GM23338 (cell line): ENCODE data around the gene CENPP. TPM values are rescaled to one million over a fixed set of nuclear protein-coding genes. Genes with fewer than 3 reads are reported as not detected.

ENCODE experiments used
- ATAC-seq: fragments of 200-7000 bp; cut with Tn5 transposase; 3 replicates; pipeline ENCODE4 v1.9.1; 2020
- DNase-seq: peaks from one replicate; pipeline ENCODE4 v3.0.0-alpha.2; 2015; ENCODE audit warnings: low spot score
- H2AFZ ChIP-seq: fragments of 200-600 bp; sonication (generic); 2 replicates; pipeline ENCODE4 v1.8.0; 2016; ENCODE audit warnings: antibody characterized with exemption, mild to moderate bottlenecking, moderate library complexity
- H3F3A ChIP-seq: fragments of 200-600 bp; sonication (generic); replicated peaks from 2 replicates; pipeline ENCODE4 v1.8.0; 2017; ENCODE audit warnings: antibody characterized with exemption, mixed run types, low read depth
- H3K27ac ChIP-seq: fragments of 200-600 bp; sonication (generic); 2 replicates; pipeline ENCODE4 v1.6.1; 2016; ENCODE audit warnings: low read depth
- H3K27me3 ChIP-seq: fragments of 200-600 bp; sonication (generic); 2 replicates; pipeline ENCODE4 v1.8.0; 2016; ENCODE audit warnings: mild to moderate bottlenecking, mixed run types, moderate library complexity; ENCODE audit not compliant: insufficient read depth
- H3K36me3 ChIP-seq: fragments of 200-600 bp; sonication (generic); 2 replicates; pipeline ENCODE4 v1.8.0; 2016; ENCODE audit warnings: mild to moderate bottlenecking; ENCODE audit not compliant: insufficient read depth
- H3K4me1 ChIP-seq: fragments of 200-600 bp; sonication (generic); 2 replicates; pipeline ENCODE4 v1.8.0; 2016; ENCODE audit warnings: mild to moderate bottlenecking, moderate library complexity; ENCODE audit not compliant: insufficient read depth
- H3K4me2 ChIP-seq: fragments of 200-600 bp; sonication (generic); 2 replicates; pipeline ENCODE4 v1.7.1; 2017; ENCODE audit warnings: mixed run types
- H3K4me3 ChIP-seq: fragments of 200-600 bp; sonication (generic); 2 replicates; pipeline ENCODE4 v1.6.1; 2016; ENCODE audit warnings: mixed run types
- H3K79me2 ChIP-seq: fragments of 200-600 bp; sonication (generic); replicated peaks from 2 replicates; pipeline ENCODE4 v1.8.0; 2017; ENCODE audit warnings: mild to moderate bottlenecking; ENCODE audit not compliant: insufficient read depth
- H3K9me2 ChIP-seq: fragments of 200-600 bp; sonication (generic); 2 replicates; pipeline ENCODE4 v1.8.0; 2017; ENCODE audit not compliant: insufficient read depth
- H4K20me1 ChIP-seq: fragments of 200-600 bp; sonication (generic); replicated peaks from 2 replicates; pipeline ENCODE4 v1.8.0; 2017; ENCODE audit warnings: mild to moderate bottlenecking; ENCODE audit not compliant: insufficient read depth
- H3K27ac Mint-ChIP-seq: 2 replicates; pipeline ENCODE4 v1.8.0; 2020; ENCODE audit warnings: inconsistent platforms, mild to moderate bottlenecking, moderate library complexity, mixed read lengths
- H3K27me3 Mint-ChIP-seq: 3 replicates; pipeline ENCODE4 v1.8.0; 2022; ENCODE audit warnings: low read depth, mild to moderate bottlenecking, moderate library complexity, mixed read lengths, inconsistent platforms; ENCODE audit not compliant: insufficient read depth, poor library complexity
- H3K36me3 Mint-ChIP-seq: 3 replicates; pipeline ENCODE4 v1.8.0; 2021; ENCODE audit warnings: low read depth, mild to moderate bottlenecking, inconsistent platforms, moderate library complexity, mixed read lengths
- H3K4me1 Mint-ChIP-seq: 3 replicates; pipeline ENCODE4 v1.8.0; 2020; ENCODE audit warnings: mild to moderate bottlenecking, inconsistent platforms, mixed read lengths
- H3K4me3 Mint-ChIP-seq: 3 replicates; pipeline ENCODE4 v1.8.0; 2021; ENCODE audit warnings: moderate library complexity, mild to moderate bottlenecking, inconsistent platforms, mixed read lengths
- H3K9me3 Mint-ChIP-seq: 3 replicates; pipeline ENCODE4 v1.8.0; 2020; ENCODE audit warnings: moderate library complexity, mild to moderate bottlenecking, inconsistent platforms, mixed read lengths
- CREB1 ChIP-seq: fragments of 250-450 bp; sonication (Bioruptor Pico); IDR thresholded peaks from 2 replicates; pipeline ENCODE4 v1.5.0; 2020; ENCODE audit warnings: low read depth, mild to moderate bottlenecking, moderate library complexity
- EZH2 ChIP-seq: fragments of 200-600 bp; sonication (generic); IDR thresholded peaks from one replicate; pipeline ENCODE4 v1.8.0; 2017; ENCODE audit warnings: antibody characterized with exemption, mild to moderate bottlenecking, low read depth; ENCODE audit not compliant: unreplicated experiment
- EZH2phosphoT487 ChIP-seq: fragments of 200-600 bp; sonication (generic); IDR thresholded peaks from one replicate; pipeline ENCODE4 v1.8.1; 2018; ENCODE audit warnings: antibody characterized with exemption; ENCODE audit not compliant: unreplicated experiment
- JUNB ChIP-seq: IDR thresholded peaks from one replicate; pipeline ENCODE4 v1.6.1; 2016; ENCODE audit warnings: antibody characterized with exemption; ENCODE audit not compliant: unreplicated experiment
- NANOG ChIP-seq: IDR thresholded peaks from 2 replicates; pipeline ENCODE4 v1.6.1; 2016; ENCODE audit warnings: antibody characterized with exemption, borderline replicate concordance
- POLR2AphosphoS5 ChIP-seq: IDR thresholded peaks from 2 replicates; pipeline ENCODE4 v1.6.1; 2016; ENCODE audit warnings: antibody characterized with exemption, low read depth
- STAT1 ChIP-seq: IDR thresholded peaks from one replicate; pipeline ENCODE4 v1.6.1; 2016; ENCODE audit warnings: antibody characterized with exemption; ENCODE audit not compliant: unreplicated experiment
- ZNF114 ChIP-seq: fragments of 250-450 bp; sonication (Bioruptor Pico); IDR thresholded peaks from 2 replicates; pipeline ENCODE4 v1.5.0; 2020; ENCODE audit warnings: mild to moderate bottlenecking, moderate library complexity
- ZNF331 ChIP-seq: fragments of 250-450 bp; sonication (Bioruptor Pico); IDR thresholded peaks from 2 replicates; pipeline ENCODE4 v1.5.0; 2020; ENCODE audit warnings: low read depth, mild to moderate bottlenecking, moderate library complexity
- polyA plus RNA-seq: library from polyadenylated mRNA; unstranded; fragments of >200 nt; fragmentation: Nextera tagmentation; extraction: Ambion mirVana; gene quantifications from 2 replicates; pipeline ENCODE4 v1.2.1, GENCODE V29; 2016
- total RNA-seq: library from RNA; depleted of rRNA; stranded (reverse); fragments of >200 nt; shearing (Covaris generic); gene quantifications from 2 replicates; pipeline ENCODE4 v1.2.3, GENCODE V29; 2014
- TF ChIP-seq, protein P1 (sequence below), 2 experiments: fragments of 200-600 bp in 1 of 2; sonication (generic) in 1 of 2; conservative IDR thresholded peaks; 2 replicates each; pipeline versions ENCODE4 v1.5.1 to v1.6.1; 2016 to 2017; ENCODE audit warnings: antibody characterized with exemption in 2 of 2, low read depth in 2 of 2, mild to moderate bottlenecking in 2 of 2, moderate library complexity in 1 of 2
- TF ChIP-seq, protein P2 (sequence below): IDR thresholded peaks from one replicate; pipeline ENCODE4 v1.6.1; 2018; ENCODE audit warnings: antibody characterized with exemption; ENCODE audit not compliant: unreplicated experiment
- TF ChIP-seq, protein P3 (sequence below): fragments of 250-450 bp; sonication (Bioruptor Pico); IDR thresholded peaks from 2 replicates; pipeline ENCODE4 v1.5.0; 2020; ENCODE audit warnings: mild to moderate bottlenecking, moderate library complexity
- TF ChIP-seq, protein P4 (sequence below): IDR thresholded peaks from 2 replicates; pipeline ENCODE4 v1.6.1; 2016; ENCODE audit warnings: antibody characterized with exemption

The CENPP gene
- total and polyA plus RNA-seq, 2 experiments from 2014 or later, result 11.0 to 12.6 TPM

DNA sequence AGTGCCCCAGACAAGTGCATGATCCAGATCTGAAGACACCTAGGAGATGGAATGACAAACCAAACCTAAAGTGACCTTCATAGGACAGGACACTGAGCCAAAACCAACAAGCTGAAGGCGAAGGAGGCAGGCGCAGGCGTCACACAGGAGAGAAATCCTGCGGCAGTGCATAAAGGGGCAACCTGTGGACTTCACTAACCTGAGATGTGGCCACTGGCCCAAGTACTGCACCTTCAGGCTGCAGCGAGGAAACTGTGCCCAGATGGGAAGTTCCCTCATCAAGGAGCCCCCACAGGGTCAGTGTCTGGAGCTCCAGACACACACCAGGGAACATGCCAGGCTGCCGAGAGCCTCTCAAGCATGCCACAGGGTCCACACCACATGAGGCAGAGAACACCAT, 340.5 kb downstream of the CENPP start:
- Histone ChIP-seq H3K4me2 (no peak overlapping the region), H3K9me2 (no peaks in the 10 kb centered on the region), H3K4me3 (no peak overlapping the region), H3K79me2 (peaks cover 85% of the 10 kb centered on the region), H3K27me3 (no peaks in the 10 kb centered on the region), H3F3A (peaks cover 5% of the 10 kb centered on the region; the same call in 1 of the 2 replicates), H3K4me1 (peaks cover 13% of the 10 kb centered on the region; the same call in 1 of the 2 replicates), H2AFZ (no peak overlapping the region), H3K27ac (no peak overlapping the region), H3K36me3 (no peaks in the 10 kb centered on the region), H4K20me1 (peaks cover 6% of the 10 kb centered on the region)
- DNase-seq, result no peak
- ATAC-seq, result no peak
- Mint-ChIP-seq H3K4me3 (no peak overlapping the region), H3K9me3 (no peaks in the 10 kb centered on the region), H3K27me3 (peaks cover 5% of the 10 kb centered on the region), H3K27ac (no peak overlapping the region; the same call in 1 of the 2 replicates), H3K4me1 (peaks cover 30% of the 10 kb centered on the region), H3K36me3 (peaks cover 4% of the 10 kb centered on the region; the same call in 1 of the 3 replicates)
- TF ChIP-seq, protein P1, sequence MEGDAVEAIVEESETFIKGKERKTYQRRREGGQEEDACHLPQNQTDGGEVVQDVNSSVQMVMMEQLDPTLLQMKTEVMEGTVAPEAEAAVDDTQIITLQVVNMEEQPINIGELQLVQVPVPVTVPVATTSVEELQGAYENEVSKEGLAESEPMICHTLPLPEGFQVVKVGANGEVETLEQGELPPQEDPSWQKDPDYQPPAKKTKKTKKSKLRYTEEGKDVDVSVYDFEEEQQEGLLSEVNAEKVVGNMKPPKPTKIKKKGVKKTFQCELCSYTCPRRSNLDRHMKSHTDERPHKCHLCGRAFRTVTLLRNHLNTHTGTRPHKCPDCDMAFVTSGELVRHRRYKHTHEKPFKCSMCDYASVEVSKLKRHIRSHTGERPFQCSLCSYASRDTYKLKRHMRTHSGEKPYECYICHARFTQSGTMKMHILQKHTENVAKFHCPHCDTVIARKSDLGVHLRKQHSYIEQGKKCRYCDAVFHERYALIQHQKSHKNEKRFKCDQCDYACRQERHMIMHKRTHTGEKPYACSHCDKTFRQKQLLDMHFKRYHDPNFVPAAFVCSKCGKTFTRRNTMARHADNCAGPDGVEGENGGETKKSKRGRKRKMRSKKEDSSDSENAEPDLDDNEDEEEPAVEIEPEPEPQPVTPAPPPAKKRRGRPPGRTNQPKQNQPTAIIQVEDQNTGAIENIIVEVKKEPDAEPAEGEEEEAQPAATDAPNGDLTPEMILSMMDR (conservative IDR thresholded peaks at IDR 0.05; ENCODE audit: low read depth in 2 of 2), result no peak
- TF ChIP-seq STAT1 (no peak), EZH2phosphoT487 (no peak), CREB1 (no peak), ZNF331 (CRISPR knock-in tag) (no peak), POLR2AphosphoS5 (no peak), EZH2 (no peak), ZNF114 (no peak), NANOG (no peak), JUNB (no peak)
- TF ChIP-seq, protein P2, sequence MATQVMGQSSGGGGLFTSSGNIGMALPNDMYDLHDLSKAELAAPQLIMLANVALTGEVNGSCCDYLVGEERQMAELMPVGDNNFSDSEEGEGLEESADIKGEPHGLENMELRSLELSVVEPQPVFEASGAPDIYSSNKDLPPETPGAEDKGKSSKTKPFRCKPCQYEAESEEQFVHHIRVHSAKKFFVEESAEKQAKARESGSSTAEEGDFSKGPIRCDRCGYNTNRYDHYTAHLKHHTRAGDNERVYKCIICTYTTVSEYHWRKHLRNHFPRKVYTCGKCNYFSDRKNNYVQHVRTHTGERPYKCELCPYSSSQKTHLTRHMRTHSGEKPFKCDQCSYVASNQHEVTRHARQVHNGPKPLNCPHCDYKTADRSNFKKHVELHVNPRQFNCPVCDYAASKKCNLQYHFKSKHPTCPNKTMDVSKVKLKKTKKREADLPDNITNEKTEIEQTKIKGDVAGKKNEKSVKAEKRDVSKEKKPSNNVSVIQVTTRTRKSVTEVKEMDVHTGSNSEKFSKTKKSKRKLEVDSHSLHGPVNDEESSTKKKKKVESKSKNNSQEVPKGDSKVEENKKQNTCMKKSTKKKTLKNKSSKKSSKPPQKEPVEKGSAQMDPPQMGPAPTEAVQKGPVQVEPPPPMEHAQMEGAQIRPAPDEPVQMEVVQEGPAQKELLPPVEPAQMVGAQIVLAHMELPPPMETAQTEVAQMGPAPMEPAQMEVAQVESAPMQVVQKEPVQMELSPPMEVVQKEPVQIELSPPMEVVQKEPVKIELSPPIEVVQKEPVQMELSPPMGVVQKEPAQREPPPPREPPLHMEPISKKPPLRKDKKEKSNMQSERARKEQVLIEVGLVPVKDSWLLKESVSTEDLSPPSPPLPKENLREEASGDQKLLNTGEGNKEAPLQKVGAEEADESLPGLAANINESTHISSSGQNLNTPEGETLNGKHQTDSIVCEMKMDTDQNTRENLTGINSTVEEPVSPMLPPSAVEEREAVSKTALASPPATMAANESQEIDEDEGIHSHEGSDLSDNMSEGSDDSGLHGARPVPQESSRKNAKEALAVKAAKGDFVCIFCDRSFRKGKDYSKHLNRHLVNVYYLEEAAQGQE, result no peak
- TF ChIP-seq, protein P3, sequence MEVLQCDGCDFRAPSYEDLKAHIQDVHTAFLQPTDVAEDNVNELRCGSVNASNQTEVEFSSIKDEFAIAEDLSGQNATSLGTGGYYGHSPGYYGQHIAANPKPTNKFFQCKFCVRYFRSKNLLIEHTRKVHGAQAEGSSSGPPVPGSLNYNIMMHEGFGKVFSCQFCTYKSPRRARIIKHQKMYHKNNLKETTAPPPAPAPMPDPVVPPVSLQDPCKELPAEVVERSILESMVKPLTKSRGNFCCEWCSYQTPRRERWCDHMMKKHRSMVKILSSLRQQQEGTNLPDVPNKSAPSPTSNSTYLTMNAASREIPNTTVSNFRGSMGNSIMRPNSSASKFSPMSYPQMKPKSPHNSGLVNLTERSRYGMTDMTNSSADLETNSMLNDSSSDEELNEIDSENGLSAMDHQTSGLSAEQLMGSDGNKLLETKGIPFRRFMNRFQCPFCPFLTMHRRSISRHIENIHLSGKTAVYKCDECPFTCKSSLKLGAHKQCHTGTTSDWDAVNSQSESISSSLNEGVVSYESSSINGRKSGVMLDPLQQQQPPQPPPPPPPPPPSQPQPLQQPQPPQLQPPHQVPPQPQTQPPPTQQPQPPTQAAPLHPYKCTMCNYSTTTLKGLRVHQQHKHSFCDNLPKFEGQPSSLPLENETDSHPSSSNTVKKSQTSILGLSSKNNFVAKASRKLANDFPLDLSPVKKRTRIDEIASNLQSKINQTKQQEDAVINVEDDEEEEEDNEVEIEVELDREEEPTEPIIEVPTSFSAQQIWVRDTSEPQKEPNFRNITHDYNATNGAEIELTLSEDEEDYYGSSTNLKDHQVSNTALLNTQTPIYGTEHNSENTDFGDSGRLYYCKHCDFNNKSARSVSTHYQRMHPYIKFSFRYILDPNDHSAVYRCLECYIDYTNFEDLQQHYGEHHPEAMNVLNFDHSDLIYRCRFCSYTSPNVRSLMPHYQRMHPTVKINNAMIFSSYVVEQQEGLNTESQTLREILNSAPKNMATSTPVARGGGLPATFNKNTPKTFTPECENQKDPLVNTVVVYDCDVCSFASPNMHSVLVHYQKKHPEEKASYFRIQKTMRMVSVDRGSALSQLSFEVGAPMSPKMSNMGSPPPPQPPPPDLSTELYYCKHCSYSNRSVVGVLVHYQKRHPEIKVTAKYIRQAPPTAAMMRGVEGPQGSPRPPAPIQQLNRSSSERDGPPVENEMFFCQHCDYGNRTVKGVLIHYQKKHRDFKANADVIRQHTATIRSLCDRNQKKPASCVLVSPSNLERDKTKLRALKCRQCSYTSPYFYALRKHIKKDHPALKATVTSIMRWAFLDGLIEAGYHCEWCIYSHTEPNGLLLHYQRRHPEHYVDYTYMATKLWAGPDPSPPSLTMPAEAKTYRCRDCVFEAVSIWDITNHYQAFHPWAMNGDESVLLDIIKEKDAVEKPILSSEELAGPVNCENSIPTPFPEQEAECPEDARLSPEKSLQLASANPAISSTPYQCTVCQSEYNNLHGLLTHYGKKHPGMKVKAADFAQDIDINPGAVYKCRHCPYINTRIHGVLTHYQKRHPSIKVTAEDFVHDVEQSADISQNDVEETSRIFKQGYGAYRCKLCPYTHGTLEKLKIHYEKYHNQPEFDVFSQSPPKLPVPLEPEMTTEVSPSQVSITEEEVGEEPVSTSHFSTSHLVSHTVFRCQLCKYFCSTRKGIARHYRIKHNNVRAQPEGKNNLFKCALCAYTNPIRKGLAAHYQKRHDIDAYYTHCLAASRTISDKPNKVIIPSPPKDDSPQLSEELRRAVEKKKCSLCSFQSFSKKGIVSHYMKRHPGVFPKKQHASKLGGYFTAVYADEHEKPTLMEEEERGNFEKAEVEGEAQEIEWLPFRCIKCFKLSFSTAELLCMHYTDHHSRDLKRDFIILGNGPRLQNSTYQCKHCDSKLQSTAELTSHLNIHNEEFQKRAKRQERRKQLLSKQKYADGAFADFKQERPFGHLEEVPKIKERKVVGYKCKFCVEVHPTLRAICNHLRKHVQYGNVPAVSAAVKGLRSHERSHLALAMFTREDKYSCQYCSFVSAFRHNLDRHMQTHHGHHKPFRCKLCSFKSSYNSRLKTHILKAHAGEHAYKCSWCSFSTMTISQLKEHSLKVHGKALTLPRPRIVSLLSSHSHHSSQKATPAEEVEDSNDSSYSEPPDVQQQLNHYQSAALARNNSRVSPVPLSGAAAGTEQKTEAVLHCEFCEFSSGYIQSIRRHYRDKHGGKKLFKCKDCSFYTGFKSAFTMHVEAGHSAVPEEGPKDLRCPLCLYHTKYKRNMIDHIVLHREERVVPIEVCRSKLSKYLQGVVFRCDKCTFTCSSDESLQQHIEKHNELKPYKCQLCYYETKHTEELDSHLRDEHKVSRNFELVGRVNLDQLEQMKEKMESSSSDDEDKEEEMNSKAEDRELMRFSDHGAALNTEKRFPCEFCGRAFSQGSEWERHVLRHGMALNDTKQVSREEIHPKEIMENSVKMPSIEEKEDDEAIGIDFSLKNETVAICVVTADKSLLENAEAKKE (CRISPR knock-in tag), result no peak
- TF ChIP-seq, protein P4, sequence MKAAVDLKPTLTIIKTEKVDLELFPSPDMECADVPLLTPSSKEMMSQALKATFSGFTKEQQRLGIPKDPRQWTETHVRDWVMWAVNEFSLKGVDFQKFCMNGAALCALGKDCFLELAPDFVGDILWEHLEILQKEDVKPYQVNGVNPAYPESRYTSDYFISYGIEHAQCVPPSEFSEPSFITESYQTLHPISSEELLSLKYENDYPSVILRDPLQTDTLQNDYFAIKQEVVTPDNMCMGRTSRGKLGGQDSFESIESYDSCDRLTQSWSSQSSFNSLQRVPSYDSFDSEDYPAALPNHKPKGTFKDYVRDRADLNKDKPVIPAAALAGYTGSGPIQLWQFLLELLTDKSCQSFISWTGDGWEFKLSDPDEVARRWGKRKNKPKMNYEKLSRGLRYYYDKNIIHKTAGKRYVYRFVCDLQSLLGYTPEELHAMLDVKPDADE, result no peak
